NAMALWA (cell line): ENCODE measurements around the gene TUBB4B.

ENCODE experiments used
- DNase-seq: peaks from one replicate; pipeline ENCODE4 v3.0.0-alpha.2; 2015; ENCODE audit warnings: low spot score

TUBB4B gene

GRCh38 chr9:137225699-137226331 is 15.3 kb upstream of the TUBB4B start:
- no peak for DNase-seq

- DNase-seq, result no peak
Observed at GRCh38 chr9:137226338-137227053, 14.6 kb upstream of the TUBB4B start.

GRCh38 chr9:137227054-137227852 is 13.8 kb upstream of the TUBB4B start, which contains the start of gene RNF224:
Gene RNF224 (plus strand): TSS chr9:137227502. CDS start chr9:137228336, 834 bp downstream.
- DNase-seq, result peak; percentile 90

- no peak for DNase-seq
Observed at GRCh38 chr9:137227853-137228505, 13.1 kb upstream of the TUBB4B start.

GRCh38 chr9:137228506-137228967 is 12.6 kb upstream of the TUBB4B start:
- DNase-seq, result no peak

- DNase-seq, result no peak
Observed at GRCh38 chr9:137228968-137229896, 11.9 kb upstream of the TUBB4B start.

- DNase-seq, result no peak
Observed at GRCh38 chr9:137229903-137230704, 11.0 kb upstream of the TUBB4B start.

GRCh38 chr9:137230705-137231371 is 10.2 kb upstream of the TUBB4B start, which contains the start of gene SLC34A3:
Gene SLC34A3 (plus strand): TSS chr9:137230901. CDS start chr9:137231703, 802 bp downstream.
- no peak for DNase-seq

- no peak for DNase-seq
Observed at GRCh38 chr9:137231372-137232039, 9.6 kb upstream of the TUBB4B start.

- DNase-seq, result no peak
Observed at GRCh38 chr9:137232101-137232500, 9.0 kb upstream of the TUBB4B start.

GRCh38 chr9:137232510-137232909 is 8.6 kb upstream of the TUBB4B start:
- no peak for DNase-seq

GRCh38 chr9:137233143-137233980 is 7.7 kb upstream of the TUBB4B start:
- no peak for DNase-seq

GRCh38 chr9:137234055-137234697 is 6.9 kb upstream of the TUBB4B start:
- DNase-seq, result no peak

GRCh38 chr9:137234758-137235423 is 6.2 kb upstream of the TUBB4B start:
- DNase-seq, result peak; percentile 61

- peak; percentile 68 for DNase-seq
Observed at GRCh38 chr9:137235424-137236237, 5.5 kb upstream of the TUBB4B start.
